Liver (tissue), 9 donors: ENCODE measurements around the gene UIMC1. TPM values are rescaled to one million over a fixed set of nuclear protein-coding genes. Genes with fewer than 3 reads are reported as not detected.
"Not testable (repeated sequence)": the region's sequence is repeated elsewhere in the genome, so short reads cannot be mapped to it uniquely, and the experiment has no call there.

Experiments used
- DNase-seq: peaks from one replicate; pipeline ENCODE4 v3.0.0-alpha.2; 2017; ENCODE audit warnings: low spot score
- H3K27ac ChIP-seq, 2 donors: one replicate each; pipeline ENCODE4 v1.7.0; 2013; ENCODE audit warnings: inconsistent platforms in 2 of 2, low read length in 2 of 2, control low read depth in 1 of 2, low read depth in 1 of 2, mild to moderate bottlenecking in 1 of 2
- H3K27me3 ChIP-seq, 4 donors: one replicate each; pipeline versions ENCODE4 v1.6.1 to v1.7.0; 2013; ENCODE audit warnings: low read length in 3 of 4, inconsistent platforms in 1 of 4, mild to moderate bottlenecking in 1 of 4, moderate library complexity in 1 of 4; ENCODE audit not compliant: control insufficient read depth in 4 of 4, insufficient read depth in 4 of 4
- H3K36me3 ChIP-seq, 4 donors: one replicate each; pipeline versions ENCODE4 v1.6.1 to v1.7.0; 2013; ENCODE audit warnings: low read length in 3 of 4, mild to moderate bottlenecking in 3 of 4, low read depth in 1 of 4, moderate library complexity in 1 of 4; ENCODE audit not compliant: control insufficient read depth in 4 of 4, insufficient read depth in 3 of 4
- H3K4me1 ChIP-seq, 4 donors: one replicate each; pipeline versions ENCODE4 v1.6.1 to v1.7.0; 2013; ENCODE audit warnings: low read length in 3 of 4, mild to moderate bottlenecking in 3 of 4, moderate library complexity in 1 of 4; ENCODE audit not compliant: control insufficient read depth in 4 of 4, insufficient read depth in 4 of 4
- H3K4me3 ChIP-seq, 3 donors: one replicate each; pipeline versions ENCODE4 v1.6.1 to v1.7.0; 2013; ENCODE audit warnings: low read length in 3 of 3, control low read depth in 1 of 3, low read depth in 1 of 3, mild to moderate bottlenecking in 1 of 3
- H3K9ac ChIP-seq, 2 donors: one replicate each; pipeline ENCODE4 v1.7.0; 2013; ENCODE audit warnings: low read length in 2 of 2, mild to moderate bottlenecking in 2 of 2, moderate library complexity in 2 of 2, control low read depth in 1 of 2, low read depth in 1 of 2
- H3K9me3 ChIP-seq, 4 donors: one replicate each; pipeline versions ENCODE4 v1.6.1 to v1.7.0; 2013; ENCODE audit warnings: low read length in 3 of 4; ENCODE audit not compliant: control insufficient read depth in 4 of 4
- ATF3 ChIP-seq: IDR thresholded peaks from 2 replicates; pipeline ENCODE4 v1.6.1; 2016; ENCODE audit warnings: antibody characterized with exemption
- CTCF ChIP-seq: fragments of 150-350 bp; IDR thresholded peaks from 2 replicates; pipeline ENCODE4 v1.5.1; 2017; ENCODE audit warnings: improper control_type of control experiment, low read depth, low read length; ENCODE audit not compliant: missing input control
- EGR1 ChIP-seq, 2 donors: IDR thresholded peaks; 2 replicates each; pipeline ENCODE4 v1.6.1; 2016 to 2018; ENCODE audit warnings: antibody characterized with exemption in 2 of 2, low read depth in 2 of 2
- FOXA1 ChIP-seq: IDR thresholded peaks from 2 replicates; pipeline ENCODE4 v1.6.1; 2016; ENCODE audit warnings: antibody characterized with exemption
- FOXA2 ChIP-seq: IDR thresholded peaks from 2 replicates; pipeline ENCODE4 v1.6.1; 2016; ENCODE audit warnings: antibody characterized with exemption
- GABPA ChIP-seq, 2 donors: IDR thresholded peaks in 1 of 2; conservative IDR thresholded peaks in 1 of 2; 2 replicates each; pipeline ENCODE4 v1.6.1; 2016; ENCODE audit warnings: antibody characterized with exemption in 2 of 2, mild to moderate bottlenecking in 1 of 2, moderate library complexity in 1 of 2
- HNF4A ChIP-seq, 2 donors: conservative IDR thresholded peaks; 2 replicates each; pipeline ENCODE4 v1.6.1; 2016; ENCODE audit warnings: antibody characterized with exemption in 2 of 2, mild to moderate bottlenecking in 2 of 2
- HNF4G ChIP-seq: IDR thresholded peaks from 2 replicates; pipeline ENCODE4 v1.6.1; 2016; ENCODE audit warnings: antibody characterized with exemption
- JUND ChIP-seq, 2 donors: IDR thresholded peaks; 2 replicates each; pipeline ENCODE4 v1.6.1; 2016; ENCODE audit warnings: antibody characterized with exemption in 2 of 2
- MAX ChIP-seq: IDR thresholded peaks from 2 replicates; pipeline ENCODE4 v1.6.1; 2016; ENCODE audit warnings: antibody characterized with exemption
- NR2F2 ChIP-seq: IDR thresholded peaks from 2 replicates; pipeline ENCODE4 v1.6.1; 2016; ENCODE audit warnings: antibody characterized with exemption
- RAD21 ChIP-seq, 2 donors: IDR thresholded peaks; 2 replicates each; pipeline ENCODE4 v1.6.1; 2016; ENCODE audit warnings: antibody characterized with exemption in 2 of 2, mild to moderate bottlenecking in 2 of 2
- REST ChIP-seq: IDR thresholded peaks from 2 replicates; pipeline ENCODE4 v1.6.1; 2016; ENCODE audit warnings: antibody characterized with exemption, mild to moderate bottlenecking
- RXRA ChIP-seq, 2 donors: IDR thresholded peaks; 2 replicates each; pipeline ENCODE4 v1.6.1; 2017 to 2018; ENCODE audit warnings: antibody characterized with exemption in 2 of 2, mild to moderate bottlenecking in 1 of 2
- SP1 ChIP-seq: IDR thresholded peaks from 2 replicates; pipeline ENCODE4 v1.6.1; 2018; ENCODE audit warnings: antibody characterized with exemption, mild to moderate bottlenecking
- TAF1 ChIP-seq: conservative IDR thresholded peaks from 2 replicates; pipeline ENCODE4 v1.6.1; 2016; ENCODE audit warnings: antibody characterized with exemption, mild to moderate bottlenecking
- YY1 ChIP-seq: IDR thresholded peaks from 2 replicates; pipeline ENCODE4 v1.6.1; 2016; ENCODE audit warnings: antibody characterized with exemption, mild to moderate bottlenecking
- ZBTB33 ChIP-seq: IDR thresholded peaks from 2 replicates; pipeline ENCODE4 v1.6.1; 2016; ENCODE audit warnings: antibody characterized with exemption
- WGBS: extraction: QIAGEN DNeasy Blood & Tissue Kit; methylation state at CpG from one replicate; pipeline ENCODE4 v1.1.7; 2013; 5-methylcytosine and 5-hydroxymethylcytosine counted together
- polyA plus RNA-seq, 2 donors: library from polyadenylated mRNA; stranded (reverse) in 1 of 2; unstranded in 1 of 2; fragments of 200-250 nt in 1 of 2; fragments of >200 nt in 1 of 2; fragmentation: Nextera tagmentation in 1 of 2; extraction: Ambion mirVana in 1 of 2; gene quantifications; one replicate each; pipeline versions ENCODE4 v1.2.1 to v1.2.3, GENCODE V29; 2013 to 2015
- total RNA-seq, 2 donors: library from RNA; depleted of rRNA; stranded (reverse); fragments of >200 nt; gene quantifications; one replicate each; pipeline ENCODE4 v1.2.3, GENCODE V29; 2014
- donor health status: healthy.
- donor health status: healthy.
- donor health status: healthy.
- donor health status: healthy.
- donor health status: healthy.

Gene UIMC1
- total and polyA plus RNA-seq, 4 donors = 5.9 to 26.0 (median 11.7) TPM

GRCh38 chr5:176995122-176995490, 11.5 kb downstream of the UIMC1 start (continued):
- TF ChIP-seq GABPA (IDR thresholded peaks at IDR 0.05 in 1 of 2, conservative IDR thresholded peaks at IDR 0.05 in 1 of 2) (no peak), RXRA (IDR thresholded peaks at IDR 0.05) (no peak), HNF4A (conservative IDR thresholded peaks at IDR 0.05) (no peak), ATF3 (no peak)

- H3K4me3 ChIP-seq = no peak overlapping the region
- H3K9me3 ChIP-seq = no peaks in the 10 kb centered on the region
- H3K4me1 ChIP-seq = peaks cover 0 to 6% (median 3%) of the 10 kb centered on the region in 4 donors
- WGBS = 87% methylated on average over 7 of the region's 7 CpGs
- H3K36me3 ChIP-seq = no peaks in the 10 kb centered on the region
- peak; percentile 36 for DNase-seq
- no peak for TF ChIP-seq ZBTB33
- TF ChIP-seq CTCF = no peak
- TF ChIP-seq GABPA (IDR thresholded peaks at IDR 0.05 in 1 of 2, conservative IDR thresholded peaks at IDR 0.05 in 1 of 2) = no peak
- no peak for TF ChIP-seq JUND (IDR thresholded peaks at IDR 0.05)
- TF ChIP-seq SP1 = no peak
- TF ChIP-seq TAF1 = no peak
- TF ChIP-seq RAD21 (IDR thresholded peaks at IDR 0.05) = no peak
- no peak for TF ChIP-seq RXRA (IDR thresholded peaks at IDR 0.05)
- TF ChIP-seq EGR1 (IDR thresholded peaks at IDR 0.05; ENCODE audit: low read depth in 2 of 2) = no peak
- no peak for TF ChIP-seq YY1
- no peak for TF ChIP-seq ATF3
- no peak for TF ChIP-seq FOXA1
- no peak for TF ChIP-seq NR2F2
- no peak for TF ChIP-seq REST
- no peak for TF ChIP-seq FOXA2
- TF ChIP-seq MAX = no peak
- TF ChIP-seq HNF4G = no peak
- H3K27me3 ChIP-seq = no peaks in the 10 kb centered on the region
- H3K9ac ChIP-seq = no peak overlapping the region
- H3K27ac ChIP-seq = peak overlapping the region in 1 of 2 donors; percentile 14
These were observed 12.0 kb downstream of the UIMC1 start for GRCh38 chr5:176994460-176995121.

- not testable (repeated sequence) for H3K9ac ChIP-seq, H3K4me1 ChIP-seq, H3K27me3 ChIP-seq, DNase-seq, H3K27ac ChIP-seq, H3K9me3 ChIP-seq, H3K4me3 ChIP-seq, H3K36me3 ChIP-seq
- 97% methylated on average over 3 of the region's 3 CpGs for WGBS
These were observed 13.5 kb downstream of the UIMC1 start for GRCh38 chr5:176993081-176993480.
